NCI-H460 (cell line): ENCODE measurements around the gene USP28. TPM values are rescaled to one million over a fixed set of nuclear protein-coding genes. Genes with fewer than 3 reads are reported as not detected.
"Not testable (repeated sequence)": the region's sequence is repeated elsewhere in the genome, so short reads cannot be mapped to it uniquely, and the experiment has no call there.

Source experiments
- DNase-seq: peaks from one replicate; pipeline ENCODE4 v3.0.0-alpha.2; 2016; ENCODE audit warnings: low read depth; ENCODE audit errors: extremely low read depth
- total RNA-seq: library from RNA; depleted of rRNA; stranded (reverse); fragments of >200 nt; shearing (Covaris generic); gene quantifications from 2 replicates; pipeline ENCODE4 v1.2.3, GENCODE V29; 2014

The USP28 gene
- total RNA-seq, 1 experiment from 2014 or later = 33.4 TPM

DNA sequence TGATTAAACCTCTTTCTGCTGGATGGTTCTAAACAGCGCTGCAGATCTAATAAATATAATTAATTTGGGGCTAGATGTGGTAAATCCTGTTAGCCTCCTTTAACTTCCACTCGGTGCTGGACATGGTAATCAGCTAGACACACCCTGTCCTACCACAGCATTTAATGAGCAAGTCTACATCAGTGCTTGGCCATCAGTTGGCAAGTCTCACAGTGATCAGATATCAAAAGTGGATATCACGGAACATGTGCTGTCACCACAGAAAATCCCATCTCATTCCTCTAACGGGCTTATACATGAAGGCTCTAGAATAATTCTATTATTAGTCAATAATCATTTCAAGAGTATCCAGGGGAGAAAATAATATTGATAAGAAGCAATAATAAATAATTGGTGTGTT lies 5.6 kb upstream of the USP28 start:
- no peak for DNase-seq

DNA sequence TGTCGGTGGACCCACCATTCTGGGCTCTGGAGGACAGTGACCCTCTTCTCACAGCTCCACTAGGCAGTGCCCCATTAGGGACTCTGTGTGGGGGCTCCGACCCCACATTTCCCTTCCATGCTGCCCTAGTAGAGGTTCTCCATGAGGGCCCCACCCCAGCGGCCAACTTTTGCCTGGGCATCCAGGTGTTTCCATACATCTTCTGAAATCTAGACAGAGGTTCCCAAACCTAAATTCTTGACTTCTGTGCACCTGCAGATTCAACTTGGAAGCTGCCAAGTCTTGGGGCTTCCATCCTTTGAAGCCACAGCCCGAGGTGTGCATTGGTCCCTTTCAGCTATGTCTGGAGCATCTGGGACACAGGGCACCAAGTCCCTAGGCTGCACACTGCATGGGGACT lies 4.1 kb upstream of the USP28 start:
- not testable (repeated sequence) for DNase-seq

DNA sequence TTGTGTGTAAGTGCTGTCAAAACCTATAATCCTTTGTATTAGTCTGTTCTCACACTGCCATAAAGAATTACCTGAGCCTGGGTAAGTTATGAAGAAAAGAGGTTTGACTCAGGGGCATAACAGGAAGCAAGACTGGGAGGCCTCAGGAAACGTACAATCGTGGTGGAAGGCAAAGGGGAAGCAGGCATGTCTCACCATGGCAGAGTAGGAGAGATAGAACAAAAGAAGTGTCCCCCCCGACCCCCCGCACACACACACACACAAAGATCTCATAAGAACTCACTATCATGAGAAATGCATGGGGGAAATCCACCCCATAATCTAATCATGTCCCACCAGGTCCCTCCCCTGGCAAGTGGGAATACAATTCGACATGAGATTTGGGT lies 2.3 kb upstream of the USP28 start:
- no peak for DNase-seq

DNA sequence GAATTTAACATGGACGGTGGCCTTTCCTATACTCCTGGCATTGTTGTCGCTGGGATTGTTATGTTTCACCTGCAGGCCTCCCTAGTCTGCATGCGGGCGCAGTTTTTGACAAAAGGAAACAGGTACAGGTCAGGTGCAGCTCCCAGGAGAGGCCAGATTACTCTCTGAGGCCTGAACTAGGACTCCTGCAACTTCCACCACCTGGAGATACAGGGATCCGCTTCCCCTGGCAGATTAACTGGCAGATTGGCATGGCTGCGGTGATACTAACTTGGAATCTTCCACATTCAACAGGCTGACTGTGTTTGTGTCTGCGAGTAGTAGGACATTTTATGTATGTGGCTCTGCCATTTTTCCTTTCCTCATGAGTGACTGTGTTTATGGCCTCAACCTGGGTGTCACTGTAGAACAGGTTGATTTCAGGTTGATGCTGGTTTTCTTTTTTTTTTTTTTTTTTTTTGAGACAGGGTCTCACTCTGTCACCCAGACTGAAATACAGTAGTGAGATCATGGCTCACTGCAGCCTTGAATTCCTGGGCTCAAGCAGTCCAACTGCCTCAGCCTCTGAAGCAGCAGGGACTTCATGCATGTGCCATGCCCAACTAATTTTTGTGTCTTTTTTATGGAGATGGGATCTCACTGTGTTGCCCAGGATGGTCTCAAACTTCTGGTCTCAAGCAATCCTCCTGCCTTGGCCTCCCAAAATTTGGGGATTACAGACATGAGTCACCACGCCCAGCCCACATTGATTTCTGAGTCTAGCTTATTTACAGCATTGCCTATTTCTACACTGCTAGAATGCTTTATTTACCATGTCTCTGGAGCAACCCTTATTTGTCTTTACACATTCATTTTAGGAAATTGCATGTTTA lies 1.7 kb upstream of the USP28 start:
- DNase-seq = no peak

DNA sequence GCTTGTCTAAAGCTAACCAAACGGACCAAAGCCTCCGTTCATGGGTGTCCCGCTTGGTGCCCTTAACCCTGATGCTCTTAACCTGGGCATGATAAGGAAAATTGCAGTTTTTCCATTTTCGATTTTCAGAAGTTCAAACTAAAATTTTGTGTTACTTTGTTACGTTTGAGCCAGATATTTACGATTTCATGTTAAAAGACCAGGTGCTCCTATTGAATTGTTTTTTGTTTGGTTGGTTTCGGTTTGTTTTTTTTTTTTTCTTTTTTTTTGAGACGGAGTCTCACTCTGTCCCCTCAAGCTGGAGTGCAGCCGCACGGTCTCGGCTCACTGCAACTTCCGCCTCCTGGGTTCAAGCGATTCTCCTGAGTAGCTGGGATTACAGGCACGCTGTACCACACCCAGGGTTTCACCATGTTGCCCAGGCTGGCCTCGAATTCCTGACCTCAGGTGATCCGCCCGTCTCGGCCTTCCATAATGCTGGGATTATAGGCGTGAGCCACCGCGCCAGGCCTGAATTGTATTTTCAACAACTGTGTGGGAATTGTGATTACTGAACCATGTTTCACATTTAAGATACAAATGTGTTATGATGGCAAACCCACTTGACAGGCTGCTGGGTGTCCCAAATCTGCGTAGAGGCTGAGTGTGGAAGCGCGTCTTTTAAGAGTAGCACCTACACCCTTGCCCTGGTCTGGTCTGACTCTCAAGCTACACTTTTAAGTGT lies 864 bp upstream of the USP28 start:
- no peak for DNase-seq

DNA sequence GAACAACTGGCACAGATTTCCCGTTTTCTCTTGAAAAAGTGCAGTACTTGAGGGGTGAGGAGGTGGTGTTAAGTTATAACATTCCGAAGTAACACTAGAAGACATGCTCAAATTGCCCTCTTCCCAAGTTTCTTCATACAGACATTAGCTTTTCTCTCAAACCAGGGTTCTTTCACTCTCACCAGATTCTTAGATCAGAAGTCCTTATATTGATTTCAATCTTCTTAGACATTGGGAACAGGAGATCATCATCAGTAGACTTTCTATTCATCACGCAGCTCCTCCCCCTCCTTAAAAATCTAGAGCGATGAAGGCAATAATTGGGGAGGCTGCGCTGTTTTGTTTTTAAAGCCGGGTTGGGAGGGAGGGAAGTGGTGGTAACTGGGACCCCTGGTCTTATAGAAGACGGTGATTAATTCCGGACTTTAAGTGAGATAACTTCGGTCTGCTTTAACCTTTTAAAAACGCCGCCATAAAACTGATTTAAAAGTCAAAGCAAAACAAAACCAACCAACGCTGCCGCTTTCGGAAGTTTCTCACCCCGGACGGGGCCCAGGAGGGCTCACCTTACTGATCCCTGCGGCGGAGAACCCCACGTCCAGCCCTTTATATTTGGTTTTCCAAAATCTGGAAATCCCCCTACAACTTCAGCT lies 665 bp downstream of the USP28 start:
- no peak for DNase-seq

DNA sequence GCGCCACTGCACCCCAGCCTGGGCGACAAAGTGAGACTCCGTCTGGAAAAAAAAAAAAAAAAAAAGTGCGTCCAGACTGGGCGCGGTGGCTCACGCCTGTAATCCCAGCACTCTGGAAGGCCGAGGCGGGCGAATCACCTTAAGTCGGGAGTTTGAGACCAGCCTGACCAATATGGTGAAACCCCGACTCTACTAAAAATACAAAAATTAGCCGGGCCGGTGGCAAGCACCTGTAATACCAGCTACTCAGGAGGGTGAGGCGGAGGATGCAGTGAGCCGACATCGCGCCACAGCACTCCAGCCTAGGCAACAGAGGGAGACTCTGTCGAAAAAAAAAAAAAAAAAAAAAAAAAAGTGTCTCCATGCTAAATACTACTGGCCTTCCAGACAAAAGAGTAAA lies 1.3 kb downstream of the USP28 start:
- DNase-seq = no peak

DNA sequence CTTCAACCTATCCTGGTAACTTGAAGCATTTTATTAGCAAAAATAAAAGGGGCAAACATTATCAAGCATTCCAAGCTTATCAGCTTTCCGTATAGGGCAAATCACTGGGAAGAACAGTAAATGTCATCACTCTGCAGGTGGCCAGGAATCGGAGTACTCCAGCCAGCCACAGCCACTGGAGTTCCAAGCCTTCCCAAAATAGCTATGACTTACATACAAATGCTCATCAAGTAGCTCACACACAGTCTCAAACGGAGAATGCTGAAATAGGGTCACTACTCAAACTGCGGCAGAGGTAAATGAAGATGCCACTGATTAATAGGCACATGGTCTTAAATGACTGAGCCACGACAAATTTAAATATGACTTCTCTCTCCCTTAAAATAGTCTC lies 2.1 kb downstream of the USP28 start:
- DNase-seq = no peak

DNA sequence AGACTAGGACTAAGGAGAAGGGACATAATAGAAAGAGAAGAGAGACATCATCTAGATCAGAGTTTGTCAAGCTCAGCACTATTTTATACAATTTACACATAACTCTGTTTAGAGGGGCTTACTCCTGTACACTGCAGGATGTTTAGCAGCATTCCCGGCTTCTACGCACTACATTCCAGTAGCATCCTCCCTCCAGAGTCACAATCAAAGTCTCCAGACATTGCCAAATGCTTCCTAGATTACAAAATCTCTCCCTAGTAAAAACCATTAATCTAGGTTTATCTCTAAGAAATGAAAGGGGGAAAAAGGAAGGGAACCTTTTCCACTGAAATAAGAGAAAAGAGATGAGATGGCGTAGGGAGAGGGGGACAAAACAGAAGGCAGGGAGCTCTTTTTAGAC lies 4.0 kb downstream of the USP28 start:
- DNase-seq = no peak

DNA sequence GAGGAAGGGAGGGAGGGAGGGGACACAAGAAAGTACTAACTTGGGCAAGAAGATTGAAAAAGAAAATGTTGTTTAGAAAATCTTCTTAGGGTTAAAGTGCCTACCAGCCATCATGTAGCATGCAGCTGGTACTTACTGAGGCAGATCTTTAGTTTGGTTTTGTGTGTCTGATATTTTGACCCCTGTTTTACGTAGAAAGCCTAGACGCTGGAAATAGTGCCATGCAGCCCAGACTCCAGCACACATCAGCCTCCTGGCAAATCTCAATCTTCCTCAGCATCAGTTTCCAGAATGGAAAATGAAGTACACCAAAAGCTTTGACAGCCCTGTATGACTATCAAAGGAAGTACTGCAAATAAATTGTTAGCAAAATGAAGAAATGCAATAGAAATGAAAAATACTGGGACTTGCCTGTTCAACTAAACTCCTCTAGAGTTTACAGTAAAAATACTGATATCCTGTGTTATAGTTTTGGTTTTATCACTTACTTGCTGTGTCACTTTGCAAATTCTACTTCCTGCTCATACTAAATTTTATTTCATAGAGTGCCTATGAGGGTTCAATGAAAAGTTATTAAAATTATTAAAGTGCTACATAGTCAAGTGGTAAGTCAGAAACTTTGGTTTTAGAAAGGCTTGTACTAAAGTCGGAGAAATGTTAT lies 7.4 kb downstream of the USP28 start:
- no peak for DNase-seq

DNA sequence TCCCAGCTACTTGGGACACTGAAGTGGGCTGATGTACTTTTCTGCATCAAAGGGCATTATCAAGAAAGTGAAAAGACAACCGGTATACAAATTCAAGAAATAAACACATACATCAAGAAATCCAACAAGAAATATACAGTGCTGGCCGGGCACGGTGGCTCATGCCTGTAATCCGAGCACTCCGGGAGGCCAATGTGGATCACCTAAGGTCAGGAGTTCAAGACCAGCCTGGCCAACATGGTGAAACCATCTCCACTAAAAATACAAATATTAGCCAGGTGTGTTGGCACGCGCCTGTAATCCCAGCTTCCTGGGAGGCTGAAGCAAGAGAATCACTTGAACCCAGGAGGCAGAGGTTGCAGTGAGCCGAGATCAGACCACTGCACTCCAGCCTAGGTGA lies 9.5 kb downstream of the USP28 start:
- no peak for DNase-seq

DNA sequence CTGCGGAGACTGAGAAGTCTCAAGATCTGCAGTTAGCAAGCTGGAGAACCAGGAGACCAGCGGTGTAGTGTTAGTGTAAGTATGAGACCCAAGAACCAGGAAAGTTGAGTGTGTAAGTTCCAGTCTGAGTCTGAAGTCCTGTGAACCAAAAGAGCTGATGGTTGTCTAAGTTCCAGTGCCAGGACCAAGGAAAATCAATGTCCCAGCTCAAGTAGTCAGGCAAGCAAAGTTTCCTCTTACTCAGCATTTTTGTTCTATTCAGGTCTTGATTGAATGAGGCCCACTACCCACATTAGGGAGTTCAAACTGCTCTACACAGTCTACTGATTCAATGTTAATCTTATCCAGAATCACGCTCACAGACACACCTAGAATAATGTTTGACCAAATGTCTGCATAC lies 11.0 kb downstream of the USP28 start:
- no peak for DNase-seq

DNA sequence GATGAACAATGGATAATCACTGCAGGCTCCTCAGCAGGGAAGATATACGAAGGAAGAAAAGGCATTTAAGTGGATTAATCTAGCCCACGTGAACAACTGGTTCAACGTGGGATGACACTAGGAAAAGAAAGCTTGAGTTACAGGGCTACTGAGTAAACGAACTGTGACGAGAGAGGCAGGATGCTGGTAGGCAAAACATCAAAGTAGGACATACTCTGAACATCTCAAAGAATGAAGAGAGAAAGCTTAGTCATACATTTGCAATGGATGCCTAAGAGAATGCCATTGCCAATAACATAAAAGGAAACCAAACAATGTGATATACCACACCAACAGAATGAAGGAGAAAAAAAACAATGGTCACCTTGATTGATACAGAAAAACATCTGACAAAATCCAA lies 12.9 kb downstream of the USP28 start:
- no peak for DNase-seq

DNA sequence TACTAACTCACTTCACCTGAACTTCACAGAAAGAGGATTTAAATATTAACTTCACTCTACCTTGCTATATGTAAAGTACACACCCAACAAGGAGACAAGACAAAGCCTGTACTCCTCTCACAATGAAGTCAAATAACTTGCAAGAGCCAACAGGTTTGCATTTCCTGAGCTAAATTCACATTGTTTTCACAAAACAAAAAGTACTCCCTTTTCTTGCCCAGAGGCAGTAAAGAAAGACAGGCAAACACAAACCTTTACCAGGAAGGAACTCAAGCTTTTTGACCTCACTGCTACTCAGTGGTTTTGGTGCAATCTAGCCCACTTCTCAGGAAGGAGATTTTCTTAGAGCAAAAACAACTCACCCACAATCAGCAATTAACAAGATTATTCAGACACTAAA lies 15.7 kb downstream of the USP28 start:
- DNase-seq = no peak

DNA sequence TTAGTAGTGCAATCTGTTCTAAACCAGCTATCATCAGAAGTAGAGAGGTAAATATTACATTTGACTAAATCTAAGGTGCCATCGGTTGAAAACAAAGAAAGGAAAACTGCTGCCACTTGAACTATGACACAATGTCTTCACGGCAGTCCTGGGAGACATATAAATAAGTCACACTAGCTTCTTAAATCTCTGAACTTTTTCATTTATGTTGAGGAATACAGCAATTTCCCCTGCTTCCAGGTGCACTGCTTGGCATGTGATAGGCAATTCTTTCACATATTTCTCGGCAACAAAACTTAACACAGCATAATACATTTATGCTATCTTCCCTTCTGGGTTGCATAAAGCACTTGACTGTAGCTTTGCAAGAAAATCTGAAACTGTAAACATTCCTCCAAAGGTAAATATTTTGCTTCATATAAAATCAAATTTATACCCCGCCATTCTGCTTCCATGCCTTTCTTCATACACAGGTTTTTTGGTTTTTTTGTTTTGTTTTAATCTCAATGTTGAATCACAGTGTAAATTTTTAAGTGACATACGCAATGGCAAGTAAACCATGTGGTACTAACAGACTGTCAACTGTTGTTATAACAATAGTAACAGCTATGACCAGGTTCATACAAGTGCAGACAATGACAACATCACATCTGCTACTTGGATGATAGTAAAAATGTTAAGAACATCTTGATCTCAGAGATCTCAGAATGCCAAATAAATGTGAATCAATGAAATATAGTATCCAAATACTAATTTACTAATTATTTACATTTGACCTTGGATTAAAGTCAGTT lies 18.2 kb downstream of the USP28 start:
- no peak for DNase-seq

DNA sequence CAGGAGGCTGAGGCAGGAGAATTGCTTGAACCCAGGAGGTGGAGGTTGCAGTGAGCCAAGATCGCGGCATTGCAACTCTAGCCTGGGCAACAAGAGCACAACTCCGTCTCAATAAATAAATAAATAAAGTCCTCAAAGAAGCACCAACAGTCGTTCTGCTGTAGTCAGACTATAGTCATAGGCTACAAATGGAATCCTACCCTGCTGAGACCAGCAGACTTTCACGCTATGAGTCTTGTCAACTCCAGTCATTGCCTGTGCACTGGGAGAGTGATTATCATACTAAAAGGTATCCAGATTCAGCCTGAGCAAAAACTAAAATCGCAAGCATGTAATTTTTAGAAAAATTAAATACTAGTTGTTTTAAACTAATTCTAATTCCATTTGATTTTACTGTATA lies 19.6 kb downstream of the USP28 start:
- no peak for DNase-seq

DNA sequence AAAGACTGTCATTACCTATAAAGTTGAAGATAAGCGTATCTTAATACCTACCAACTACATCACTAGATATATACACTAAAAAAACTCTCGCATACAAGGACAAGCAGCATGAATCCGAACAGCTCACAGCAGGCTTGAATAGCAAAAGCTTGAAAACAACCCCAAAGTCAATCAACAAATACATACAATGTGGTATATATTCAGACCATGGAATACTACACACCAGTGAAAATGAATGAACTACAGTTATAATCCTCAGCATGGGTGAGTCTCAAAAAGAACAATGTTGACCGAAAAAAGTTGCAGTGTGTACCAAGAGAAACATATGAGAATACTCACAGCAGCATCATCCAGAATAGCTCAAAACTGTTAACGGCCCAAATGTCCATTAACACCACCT lies 25.2 kb downstream of the USP28 start:
- DNase-seq = no peak

DNA sequence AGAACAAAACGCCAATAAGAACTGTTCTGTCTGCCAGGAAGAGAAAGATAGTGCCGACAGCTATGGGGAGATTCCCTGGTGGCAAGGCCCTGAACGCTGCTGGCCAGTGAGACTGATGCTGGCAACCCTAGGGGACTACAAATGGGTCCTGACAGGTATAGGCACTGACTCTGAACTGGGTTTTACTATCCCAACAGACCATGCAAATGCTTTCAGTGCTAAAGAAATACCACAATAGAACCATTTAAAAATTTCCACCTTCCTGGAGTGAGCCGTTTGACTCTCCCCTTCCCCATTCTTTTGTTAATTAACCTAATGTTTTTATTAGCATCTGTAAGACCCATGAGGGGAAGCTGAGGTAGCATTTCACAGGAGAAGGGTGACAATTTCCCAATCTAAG lies 25.7 kb downstream of the USP28 start:
- DNase-seq = no peak

DNA sequence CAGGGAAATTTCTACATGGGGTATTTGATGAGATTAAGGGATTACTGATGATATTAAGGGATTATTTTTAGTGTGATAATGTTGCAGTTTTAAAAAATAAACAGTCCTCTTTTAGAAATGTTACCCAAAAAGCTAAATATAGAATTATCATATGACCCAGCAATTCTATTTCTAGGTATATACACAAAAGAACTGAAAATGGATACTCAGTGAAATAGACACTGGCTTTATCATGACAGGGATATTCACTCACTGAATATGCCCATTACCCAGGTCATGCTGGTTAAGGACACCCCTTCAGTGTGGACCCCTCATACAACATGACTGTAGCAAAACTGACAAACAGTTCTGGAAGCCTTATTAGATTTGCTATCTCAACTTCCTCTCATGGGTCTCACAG lies 27.8 kb downstream of the USP28 start:
- no peak for DNase-seq

DNA sequence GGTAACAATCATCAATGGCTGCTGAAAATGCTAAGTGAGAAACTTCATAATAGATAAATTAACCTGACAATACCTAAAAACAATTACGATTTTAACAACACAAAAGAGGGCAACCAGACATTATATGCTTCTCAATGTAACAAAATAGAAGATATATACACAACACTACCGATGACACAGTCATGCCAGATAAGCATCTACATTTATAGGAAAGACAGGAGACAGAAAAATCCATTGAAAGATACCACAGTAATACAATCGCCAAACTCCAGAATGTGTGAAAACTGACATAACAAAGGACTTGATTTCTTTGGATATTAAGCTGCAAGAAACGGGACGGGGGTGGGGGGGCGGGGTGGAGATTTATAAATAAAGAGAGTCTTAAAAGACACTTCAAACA lies 28.3 kb downstream of the USP28 start:
- DNase-seq = no peak
